ENCODE data around the gene COG8. TPM values are rescaled to one million over a fixed set of nuclear protein-coding genes. Genes with fewer than 3 reads are reported as not detected.
A peak's percentile ranks its signal among the peaks of the same experiment; 100 is the strongest.

Gene COG8
- total and polyA plus RNA-seq, 10 of the 15 experiments (the other 5 are each of a cell fraction or from before 2014, with no cell fraction given) = 2.8 to 39.6 (median 23.8) TPM

GRCh38 chr16:69330286-69331109, 8.9 kb downstream of the COG8 start, which contains the start of gene PDF (continued):
- no peak for TF ChIP-seq ESRRA (IDR thresholded peaks at IDR 0.05; ENCODE audit: low read length)
- TF ChIP-seq ATF3 (IDR thresholded peaks at IDR 0.05; ENCODE audit: borderline replicate concordance, extremely low read depth, low read depth, low read length) = no peak
- 0 out of 2 replicates have a peak, but pooled peaks have one; percentile 22 for TF ChIP-seq SPI1 (IDR thresholded peaks at IDR 0.05; ENCODE audit: borderline replicate concordance, insufficient read depth, low read depth, low read length)
- peak in 1 of 2 experiments; percentile 34; a peak in 1 of 3 replicates for TF ChIP-seq EGR1 (IDR thresholded peaks at IDR 0.05; ENCODE audit: borderline replicate concordance in 1 of 2, low read depth in 2 of 2, low read length in 2 of 2)
- no peak for TF ChIP-seq IRF3 (IDR thresholded peaks at IDR 0.05)
- peak; percentile 74 for TF ChIP-seq NR2C1 (IDR thresholded peaks at IDR 0.05)
- TF ChIP-seq TBL1XR1 (IDR thresholded peaks at IDR 0.05; ENCODE audit: low read depth, low read length) = no peak
- peak; percentile 95 for TF ChIP-seq IKZF1 (conservative IDR thresholded peaks at IDR 0.05)
- TF ChIP-seq ELK1 (IDR thresholded peaks at IDR 0.05; ENCODE audit: low read depth, low read length) = no peak; the same call in 1 of the 2 replicates
- peak; percentile 87 for TF ChIP-seq EED (IDR thresholded peaks at IDR 0.05; ENCODE audit: low read depth)
- TF ChIP-seq RUNX3 (IDR thresholded peaks at IDR 0.05; ENCODE audit: low read length) = peak; percentile 36; the same call in 1 of the 2 replicates
- TF ChIP-seq RB1 (IDR thresholded peaks at IDR 0.05; ENCODE audit: borderline replicate concordance) = peak; percentile 93
- TF ChIP-seq MYC (IDR thresholded peaks at IDR 0.05; ENCODE audit: insufficient read depth, insufficient read length, insufficient replicate concordance, low read length, severe bottlenecking) = peak; percentile 90
- TF ChIP-seq RCOR1 (conservative IDR thresholded peaks at IDR 0.05; ENCODE audit: low read depth, low read length) = no peak
- TF ChIP-seq NR2C2 (IDR thresholded peaks at IDR 0.05; ENCODE audit: borderline replicate concordance, control insufficient read depth, insufficient read length, low read depth) = no peak
- TF ChIP-seq NRF1 (conservative IDR thresholded peaks at IDR 0.05; ENCODE audit: low read depth, low read length) = no peak
- no peak for TF ChIP-seq MTA2 (IDR thresholded peaks at IDR 0.05; ENCODE audit: low read depth)
- peak; percentile 99 for TF ChIP-seq LARP7 (IDR thresholded peaks at IDR 0.05)
- TF ChIP-seq FOS (IDR thresholded peaks at IDR 0.05; ENCODE audit: borderline replicate concordance, extremely low read depth, insufficient read length) = no peak
- peak; percentile 50; the same call in 1 of the 2 replicates for TF ChIP-seq ZBTB40 (IDR thresholded peaks at IDR 0.05; ENCODE audit: borderline replicate concordance)
- TF ChIP-seq CEBPB (IDR thresholded peaks at IDR 0.05; ENCODE audit: borderline replicate concordance in 1 of 2, low read depth in 2 of 2, low read length in 2 of 2) = no peak
